ENCODE results near the gene NOS3. TPM values are rescaled to one million over a fixed set of nuclear protein-coding genes. Genes with fewer than 3 reads are reported as not detected.

Gene NOS3
- total and polyA plus RNA-seq, 12 donors, result 10.0 to 53.3 (median 13.3) TPM

DNA sequence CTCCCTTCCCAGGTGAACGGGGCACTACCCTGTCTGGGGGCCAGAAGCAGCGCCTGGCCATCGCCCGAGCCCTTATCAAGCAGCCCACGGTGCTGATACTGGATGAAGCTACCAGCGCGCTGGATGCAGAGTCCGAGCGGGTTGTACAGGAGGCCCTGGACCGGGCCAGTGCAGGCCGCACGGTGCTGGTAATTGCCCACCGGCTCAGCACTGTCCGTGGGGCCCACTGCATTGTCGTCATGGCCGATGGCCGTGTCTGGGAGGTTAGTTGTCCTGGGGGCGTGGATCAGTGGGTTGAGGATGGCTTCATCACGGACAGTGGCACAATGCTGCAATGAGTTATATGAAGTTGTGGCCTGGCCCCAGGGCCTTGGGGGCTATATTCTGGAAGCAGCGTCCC is 53.1 kb downstream of the NOS3 start:
- no peaks in the 10 kb centered on the region for H3K27me3 ChIP-seq
- H3K4me3 ChIP-seq, result no peak overlapping the region
- WGBS, 2 donors, result 94 to 95% methylated on average over 20 of the region's 20 CpGs
- TF ChIP-seq, protein P1, sequence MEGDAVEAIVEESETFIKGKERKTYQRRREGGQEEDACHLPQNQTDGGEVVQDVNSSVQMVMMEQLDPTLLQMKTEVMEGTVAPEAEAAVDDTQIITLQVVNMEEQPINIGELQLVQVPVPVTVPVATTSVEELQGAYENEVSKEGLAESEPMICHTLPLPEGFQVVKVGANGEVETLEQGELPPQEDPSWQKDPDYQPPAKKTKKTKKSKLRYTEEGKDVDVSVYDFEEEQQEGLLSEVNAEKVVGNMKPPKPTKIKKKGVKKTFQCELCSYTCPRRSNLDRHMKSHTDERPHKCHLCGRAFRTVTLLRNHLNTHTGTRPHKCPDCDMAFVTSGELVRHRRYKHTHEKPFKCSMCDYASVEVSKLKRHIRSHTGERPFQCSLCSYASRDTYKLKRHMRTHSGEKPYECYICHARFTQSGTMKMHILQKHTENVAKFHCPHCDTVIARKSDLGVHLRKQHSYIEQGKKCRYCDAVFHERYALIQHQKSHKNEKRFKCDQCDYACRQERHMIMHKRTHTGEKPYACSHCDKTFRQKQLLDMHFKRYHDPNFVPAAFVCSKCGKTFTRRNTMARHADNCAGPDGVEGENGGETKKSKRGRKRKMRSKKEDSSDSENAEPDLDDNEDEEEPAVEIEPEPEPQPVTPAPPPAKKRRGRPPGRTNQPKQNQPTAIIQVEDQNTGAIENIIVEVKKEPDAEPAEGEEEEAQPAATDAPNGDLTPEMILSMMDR (IDR thresholded peaks at IDR 0.05), result no peak
- peaks cover 0 to 52% (median 0%) of the 10 kb centered on the region in 9 donors for H3K36me3 ChIP-seq
- no peaks in the 10 kb centered on the region for H3K9me3 ChIP-seq
- ATAC-seq (no peak), DNase-seq (no peak)
- H3K4me1 ChIP-seq, result peaks cover 6 to 20% (median 13%) of the 10 kb centered on the region in 9 donors
- intact Hi-C loops (cut with DNase I), result loop anchor here in 1 of 10 donors (10.0 kb wide), 1 partner anchor 61 kb away; no protein-coding TSS in a partner anchor
- no peak overlapping the region for H3K27ac ChIP-seq

DNA sequence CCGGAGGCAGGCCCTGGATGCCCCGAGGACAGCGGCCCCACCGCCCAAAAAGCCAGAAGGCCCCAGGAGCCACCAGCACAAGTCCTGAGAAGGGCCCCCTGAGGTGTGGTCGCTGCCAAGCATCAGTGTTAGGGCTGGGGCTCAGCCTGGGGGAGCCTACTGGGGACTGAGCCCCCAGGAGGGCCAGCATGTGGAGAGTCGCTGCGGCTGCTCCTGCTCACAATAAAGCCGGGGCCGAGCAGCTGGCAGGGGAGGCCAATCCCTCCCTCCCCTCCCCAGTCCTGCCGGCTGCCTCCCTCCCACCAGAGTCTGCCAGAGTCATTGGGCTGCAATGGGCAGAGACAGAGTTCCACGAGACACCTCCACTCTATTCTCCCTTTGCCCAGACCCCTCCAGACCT is 54.4 kb downstream of the NOS3 start:
- 85 to 88% methylated on average over 11 of the region's 11 CpGs for WGBS, 2 donors
- intact Hi-C loops (cut with DNase I), result loop anchor here in 1 of 10 donors (10.0 kb wide), 1 partner anchor 60 kb away; no protein-coding TSS in a partner anchor

DNA sequence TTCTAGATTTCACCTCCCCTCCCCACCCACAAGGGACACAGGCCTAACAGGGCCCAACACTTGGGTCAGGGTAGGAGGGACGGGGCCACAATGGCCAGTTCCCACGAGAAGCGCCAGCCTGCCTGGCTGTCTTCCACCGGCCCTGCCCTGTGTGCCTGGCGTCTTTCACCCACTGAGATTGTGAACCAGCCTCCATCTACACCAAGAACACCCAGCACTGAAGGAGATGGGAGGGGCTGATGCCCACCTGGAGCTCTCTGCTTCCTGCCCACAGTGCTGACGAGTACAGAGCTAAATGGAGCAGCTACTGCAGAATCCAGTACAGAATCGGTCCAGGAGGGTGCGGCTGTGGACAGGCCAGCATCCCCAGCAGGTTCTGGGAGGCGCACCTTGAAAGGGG is 55.1 kb downstream of the NOS3 start:
- Histone ChIP-seq H3K36me3 (peaks cover 0 to 51% (median 0%) of the 10 kb centered on the region in 9 donors), H3K9me3 (no peaks in the 10 kb centered on the region), H3K4me3 (no peak overlapping the region), H3K4me1 (peaks cover 1 to 10% (median 4%) of the 10 kb centered on the region in 9 donors), H3K27me3 (peaks cover 0 to 12% (median 0%) of the 10 kb centered on the region in 7 donors), H3K27ac (no peak overlapping the region)
- ATAC-seq, result no peak
- DNase-seq, result no peak
- 86 to 90% methylated on average over 9 of the region's 9 CpGs for whole genome bisulfite sequencing, 2 donors
- TF ChIP-seq, protein P1 (IDR thresholded peaks at IDR 0.05), result no peak
- intact Hi-C loops (cut with DNase I), result loop anchor here in 1 of 10 donors (10.0 kb wide), 1 partner anchor 59 kb away; no protein-coding TSS in a partner anchor

More for the DNA sequence above, 54.4 kb downstream of the NOS3 start:
- no peak overlapping the region for H3K4me3 ChIP-seq
- H3K27me3 ChIP-seq, result peaks cover 0 to 5% (median 0%) of the 10 kb centered on the region in 7 donors
- H3K4me1 ChIP-seq, result peaks cover 0 to 7% (median 1%) of the 10 kb centered on the region in 9 donors
- H3K27ac ChIP-seq, result no peak overlapping the region
- TF ChIP-seq, protein P1 (IDR thresholded peaks at IDR 0.05), result no peak
- ATAC-seq, result no peak
- no peak for DNase-seq
- peaks cover 0 to 52% (median 0%) of the 10 kb centered on the region in 9 donors for H3K36me3 ChIP-seq
- no peaks in the 10 kb centered on the region for H3K9me3 ChIP-seq

DNA sequence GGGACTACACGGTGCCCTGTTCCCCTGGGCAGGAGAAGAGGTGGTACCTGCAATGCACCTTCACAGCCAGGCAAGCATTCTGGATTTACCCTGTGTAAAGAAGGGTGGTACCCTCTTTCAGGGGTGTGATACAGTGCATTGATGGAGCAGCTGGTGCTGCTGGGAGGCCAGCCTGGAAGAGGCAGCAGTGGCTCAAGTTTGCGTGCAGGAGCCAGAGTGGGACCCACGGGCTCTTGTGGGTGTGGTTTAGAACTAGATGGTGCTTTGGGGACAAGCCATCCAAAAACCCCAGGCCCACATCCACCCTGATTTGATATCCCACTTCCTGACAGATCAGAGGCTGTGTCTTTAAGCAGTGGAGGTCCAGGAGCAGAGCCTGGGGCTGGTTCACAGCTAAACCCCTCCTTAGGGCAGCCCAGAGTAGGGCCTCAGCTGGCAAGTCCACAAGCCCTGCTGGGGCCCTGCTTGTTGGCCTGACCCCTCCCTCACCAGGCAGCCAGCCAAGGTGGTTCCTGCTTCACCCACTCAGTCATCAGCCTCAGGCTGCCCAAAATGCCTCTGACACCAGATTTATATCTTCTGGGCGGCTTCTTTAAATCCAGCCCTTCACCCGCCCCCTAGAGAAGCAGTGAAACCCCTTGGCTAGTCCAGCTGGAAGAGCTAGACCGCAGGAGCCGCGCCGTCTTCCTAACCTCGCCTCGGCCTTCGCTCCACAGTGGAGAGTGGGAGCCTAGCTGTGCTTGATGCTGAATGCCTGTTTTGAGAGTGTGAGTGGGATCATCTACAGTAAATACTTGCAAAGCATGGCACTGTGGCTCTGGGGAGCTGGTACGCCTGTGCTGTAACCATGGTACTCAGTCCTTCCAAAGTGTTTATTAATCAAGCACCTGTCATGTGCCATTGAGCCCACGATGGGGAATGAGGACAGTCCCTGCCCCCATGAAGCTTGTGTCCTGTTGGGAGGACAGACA is 56.1 kb downstream of the NOS3 start:
- intact Hi-C loops (cut with DNase I), result loop anchor here in 1 of 10 donors (10.0 kb wide), 1 partner anchor 58 kb away; no protein-coding TSS in a partner anchor
- Histone ChIP-seq H3K4me1 (peaks cover 3 to 16% (median 9%) of the 10 kb centered on the region in 9 donors), H3K27me3 (peaks cover 0 to 15% (median 0%) of the 10 kb centered on the region in 7 donors), H3K4me3 (no peak overlapping the region), H3K9me3 (no peaks in the 10 kb centered on the region), H3K36me3 (peaks cover 0 to 42% (median 0%) of the 10 kb centered on the region in 9 donors), H3K27ac (no peak overlapping the region)
- TF ChIP-seq, protein P1 (IDR thresholded peaks at IDR 0.05), result no peak
- WGBS, 2 donors, result 63 to 70% methylated on average over 14 of the region's 14 CpGs
- DNase-seq (no peak), ATAC-seq (no peak)

All from heart right ventricle (tissue), 16 donors.